CD4-positive, alpha-beta memory T cell (primary cell): Measurements from ENCODE around the gene SMYD2. TPM values are rescaled to one million over a fixed set of nuclear protein-coding genes. Genes with fewer than 3 reads are reported as not detected.

Source experiments
- CTCF ChIA-PET: fragments of 350-600 bp; sonication (Branson Sonifier 250); formaldehyde crosslinking; loops from one replicate; lab custom pipeline; 2021; ENCODE audit warnings: inconsistent platforms; ENCODE audit not compliant: partially characterized antibody; lab: Charles Lee
- POLR2A ChIA-PET: fragments of 350-600 bp; sonication (Branson Sonifier 250); formaldehyde crosslinking; loops from one replicate; lab custom pipeline; 2021; ENCODE audit not compliant: partially characterized antibody; lab: Charles Lee
- DNase-seq, 5 donors: peaks; one replicate each; pipeline versions ENCODE4 v3.0.0 to v3.0.0-alpha.2; 2020 to 2022; ENCODE audit warnings: mixed read lengths in 1 of 5
- H3K27ac ChIP-seq: one replicate; pipeline ENCODE4 v1.7.0; 2013; ENCODE audit warnings: low read depth, low read length
- H3K27me3 ChIP-seq: 2 replicates; pipeline ENCODE4 v1.7.0; 2013; ENCODE audit warnings: mild to moderate bottlenecking, low read length, moderate library complexity; ENCODE audit not compliant: insufficient read depth
- H3K36me3 ChIP-seq: 2 replicates; pipeline ENCODE4 v1.7.0; 2013; ENCODE audit warnings: mild to moderate bottlenecking, low read length, moderate library complexity; ENCODE audit not compliant: insufficient read depth
- H3K4me1 ChIP-seq: 2 replicates; pipeline ENCODE4 v1.7.0; 2013; ENCODE audit warnings: mild to moderate bottlenecking, low read length, moderate library complexity; ENCODE audit not compliant: insufficient read depth
- H3K4me3 ChIP-seq, 2 donors: one replicate each; pipeline ENCODE4 v1.7.0; 2013; ENCODE audit warnings: low read length in 2 of 2, mild to moderate bottlenecking in 1 of 2
- H3K9me3 ChIP-seq, 2 donors: one replicate each; pipeline ENCODE4 v1.7.0; 2013; ENCODE audit warnings: low read length in 2 of 2, control low read depth in 1 of 2; ENCODE audit not compliant: control insufficient read depth in 1 of 2
- H3K27ac Mint-ChIP-seq, 7 donors: one replicate each; pipeline ENCODE4 v1.8.0; 2020 to 2021; ENCODE audit warnings: mixed read lengths in 7 of 7, mild to moderate bottlenecking in 6 of 7, inconsistent platforms in 3 of 7, moderate library complexity in 3 of 7
- H3K27me3 Mint-ChIP-seq, 2 donors: one replicate each; pipeline ENCODE4 v1.8.0; 2020 to 2021; ENCODE audit warnings: mixed read lengths in 2 of 2
- H3K36me3 Mint-ChIP-seq, 2 donors: one replicate each; pipeline ENCODE4 v1.8.0; 2020 to 2021; ENCODE audit warnings: mixed read lengths in 2 of 2, inconsistent platforms in 1 of 2, mild to moderate bottlenecking in 1 of 2
- H3K4me1 Mint-ChIP-seq, 4 donors: one replicate each; pipeline ENCODE4 v1.8.0; 2020 to 2021; ENCODE audit warnings: mixed read lengths in 4 of 4, mild to moderate bottlenecking in 1 of 4
- H3K4me3 Mint-ChIP-seq, 8 donors: one replicate each; pipeline ENCODE4 v1.8.0; 2020 to 2021; ENCODE audit warnings: mixed read lengths in 8 of 8, mild to moderate bottlenecking in 7 of 8, moderate library complexity in 6 of 8, inconsistent platforms in 3 of 8
- H3K9me3 Mint-ChIP-seq, 8 donors: one replicate each; pipeline ENCODE4 v1.8.0; 2020 to 2021; ENCODE audit warnings: mixed read lengths in 8 of 8, mild to moderate bottlenecking in 5 of 8, inconsistent platforms in 3 of 8, moderate library complexity in 1 of 8
- intact Hi-C: fragments of 100-400 bp; cut with micrococcal nuclease; formaldehyde crosslinking; loops from one replicate; pipeline ENCODE4 v1.15.1; 2023
- polyA plus RNA-seq, 2 donors: library from polyadenylated mRNA; unstranded; fragments of 300-500 nt; fragmentation: Illumina TruSeq; gene quantifications; one replicate each; pipeline ENCODE4 v1.2.3, GENCODE V29; 2021
- total RNA-seq, 2 experiments: library from RNA; stranded (reverse); gene quantifications; one replicate each; pipeline ENCODE4 v1.2.3, GENCODE V29; 2021

The SMYD2 gene
- total and polyA plus RNA-seq, 4 experiments from 2014 or later: 41.4 to 77.9 (median 44.0) TPM

GRCh38 chr1:214360525-214361164 is 79.7 kb downstream of the SMYD2 start:
- no peak overlapping the region for H3K4me3 ChIP-seq
- no peak for DNase-seq
- Mint-ChIP-seq H3K4me1 (no peaks in the 10 kb centered on the region), H3K27me3 (peaks cover 25 to 35% of the 10 kb centered on the region in 2 donors), H3K4me3 (no peak overlapping the region), H3K9me3 (peaks cover 0 to 2% (median 0%) of the 10 kb centered on the region in 8 donors), H3K27ac (no peak overlapping the region), H3K36me3 (no peaks in the 10 kb centered on the region)
- no peak overlapping the region for H3K27ac ChIP-seq
- intact Hi-C loops: no loop called here
- no peaks in the 10 kb centered on the region for H3K27me3 ChIP-seq
- no peaks in the 10 kb centered on the region for H3K9me3 ChIP-seq
- no peaks in the 10 kb centered on the region for H3K4me1 ChIP-seq
- CTCF ChIA-PET: interaction anchor here (1.2 kb wide), 2 partner anchors 29 to 99 kb away, joined by 3 to 6 read pairs; no protein-coding TSS in a partner anchor
- POLR2A ChIA-PET: no interaction called here
- no peaks in the 10 kb centered on the region for H3K36me3 ChIP-seq

GRCh38 chr1:214361636-214362035 is 80.7 kb downstream of the SMYD2 start:
- H3K27me3 Mint-ChIP-seq: peaks cover 25 to 40% of the 10 kb centered on the region in 2 donors
- POLR2A ChIA-PET: no interaction called here
- H3K4me3 Mint-ChIP-seq: no peak overlapping the region

GRCh38 chr1:214362188-214362882 is 81.4 kb downstream of the SMYD2 start:
- Mint-ChIP-seq H3K27ac (no peak overlapping the region), H3K4me1 (no peaks in the 10 kb centered on the region), H3K4me3 (no peak overlapping the region), H3K36me3 (no peaks in the 10 kb centered on the region), H3K9me3 (peaks cover 0 to 2% (median 0%) of the 10 kb centered on the region in 8 donors), H3K27me3 (peaks cover 27 to 43% of the 10 kb centered on the region in 2 donors)
- no peaks in the 10 kb centered on the region for H3K9me3 ChIP-seq
- H3K4me3 ChIP-seq: no peak overlapping the region
- H3K27me3 ChIP-seq: no peaks in the 10 kb centered on the region
- no peak for DNase-seq
- intact Hi-C loops: no loop called here
- no peaks in the 10 kb centered on the region for H3K36me3 ChIP-seq
- ChIA-PET POLR2A (no interaction called here), CTCF (no interaction called here)
- no peak overlapping the region for H3K27ac ChIP-seq
- H3K4me1 ChIP-seq: no peaks in the 10 kb centered on the region

More at GRCh38 chr1:214361636-214362035, 80.7 kb downstream of the SMYD2 start:
- no peak for DNase-seq
- no peaks in the 10 kb centered on the region for H3K4me1 Mint-ChIP-seq
- Histone ChIP-seq H3K9me3 (no peaks in the 10 kb centered on the region), H3K27ac (no peak overlapping the region), H3K36me3 (no peaks in the 10 kb centered on the region), H3K27me3 (no peaks in the 10 kb centered on the region), H3K4me1 (no peaks in the 10 kb centered on the region), H3K4me3 (no peak overlapping the region)
- H3K9me3 Mint-ChIP-seq: peaks cover 0 to 2% (median 0%) of the 10 kb centered on the region in 8 donors
- H3K27ac Mint-ChIP-seq: no peak overlapping the region
- no peaks in the 10 kb centered on the region for H3K36me3 Mint-ChIP-seq
- CTCF ChIA-PET: interaction anchor here (1.2 kb wide), 1 partner anchor 30 kb away, joined by 3 read pairs; no protein-coding TSS in a partner anchor
- intact Hi-C loops: no loop called here

- intact Hi-C loops: no loop called here
- H3K4me1 Mint-ChIP-seq: no peaks in the 10 kb centered on the region
Measured at GRCh38 chr1:214363386-214363785, 82.4 kb downstream of the SMYD2 start.

GRCh38 chr1:214364386-214364785 is 83.4 kb downstream of the SMYD2 start:
- H3K27ac Mint-ChIP-seq: no peak overlapping the region
- Histone ChIP-seq H3K9me3 (no peaks in the 10 kb centered on the region), H3K36me3 (no peaks in the 10 kb centered on the region), H3K4me1 (no peaks in the 10 kb centered on the region), H3K27me3 (no peaks in the 10 kb centered on the region), H3K27ac (no peak overlapping the region), H3K4me3 (no peak overlapping the region)
- POLR2A ChIA-PET: no interaction called here
- CTCF ChIA-PET: no interaction called here
- no peak overlapping the region for H3K4me3 Mint-ChIP-seq
- peaks cover 29 to 47% of the 10 kb centered on the region in 2 donors for H3K27me3 Mint-ChIP-seq
- DNase-seq: no peak
- H3K4me1 Mint-ChIP-seq: no peaks in the 10 kb centered on the region
- no peaks in the 10 kb centered on the region for H3K36me3 Mint-ChIP-seq
- intact Hi-C loops: no loop called here
- H3K9me3 Mint-ChIP-seq: peaks cover 0 to 2% (median 0%) of the 10 kb centered on the region in 8 donors

More at GRCh38 chr1:214363386-214363785, 82.4 kb downstream of the SMYD2 start:
- H3K9me3 Mint-ChIP-seq: peaks cover 0 to 2% (median 0%) of the 10 kb centered on the region in 8 donors
- peaks cover 27 to 45% of the 10 kb centered on the region in 2 donors for H3K27me3 Mint-ChIP-seq
- no peak for DNase-seq
- CTCF ChIA-PET: no interaction called here
- no peaks in the 10 kb centered on the region for H3K36me3 Mint-ChIP-seq
- Histone ChIP-seq H3K27ac (no peak overlapping the region), H3K4me1 (no peaks in the 10 kb centered on the region), H3K36me3 (no peaks in the 10 kb centered on the region), H3K4me3 (no peak overlapping the region), H3K9me3 (no peaks in the 10 kb centered on the region), H3K27me3 (no peaks in the 10 kb centered on the region)
- POLR2A ChIA-PET: no interaction called here
- no peak overlapping the region for H3K4me3 Mint-ChIP-seq
- no peak overlapping the region for H3K27ac Mint-ChIP-seq

- no peak overlapping the region for H3K4me3 Mint-ChIP-seq
- H3K9me3 ChIP-seq: no peaks in the 10 kb centered on the region
- ChIA-PET CTCF (no interaction called here), POLR2A (no interaction called here)
- H3K27me3 ChIP-seq: no peaks in the 10 kb centered on the region
- peaks cover 0 to 2% (median 0%) of the 10 kb centered on the region in 8 donors for H3K9me3 Mint-ChIP-seq
- H3K27ac ChIP-seq: no peak overlapping the region
- H3K4me3 ChIP-seq: no peak overlapping the region
- peaks cover 31 to 49% of the 10 kb centered on the region in 2 donors for H3K27me3 Mint-ChIP-seq
- no peaks in the 10 kb centered on the region for H3K36me3 Mint-ChIP-seq
- no peaks in the 10 kb centered on the region for H3K4me1 ChIP-seq
- no peaks in the 10 kb centered on the region for H3K36me3 ChIP-seq
- no peak for DNase-seq
- intact Hi-C loops: no loop called here
- H3K27ac Mint-ChIP-seq: no peak overlapping the region
- H3K4me1 Mint-ChIP-seq: no peaks in the 10 kb centered on the region
Measured at GRCh38 chr1:214364786-214365295, 83.9 kb downstream of the SMYD2 start.

GRCh38 chr1:214367841-214368240 is 86.9 kb downstream of the SMYD2 start:
- no peak for DNase-seq
- CTCF ChIA-PET: no interaction called here
- Histone ChIP-seq H3K27ac (no peak overlapping the region), H3K4me1 (no peaks in the 10 kb centered on the region), H3K9me3 (no peaks in the 10 kb centered on the region), H3K27me3 (no peaks in the 10 kb centered on the region), H3K4me3 (no peak overlapping the region), H3K36me3 (no peaks in the 10 kb centered on the region)
- intact Hi-C loops: no loop called here
- POLR2A ChIA-PET: no interaction called here
- Mint-ChIP-seq H3K27me3 (peaks cover 12 to 35% of the 10 kb centered on the region in 2 donors), H3K9me3 (peaks cover 0 to 4% (median 0%) of the 10 kb centered on the region in 8 donors), H3K27ac (no peak overlapping the region), H3K36me3 (no peaks in the 10 kb centered on the region), H3K4me1 (no peaks in the 10 kb centered on the region), H3K4me3 (no peak overlapping the region)
